Naive thymus-derived CD8-positive, alpha-beta T cell (primary cell): ENCODE results near the gene SPTBN4. TPM values are rescaled to one million over a fixed set of nuclear protein-coding genes. Genes with fewer than 3 reads are reported as not detected.
A peak's percentile ranks its signal among the peaks of the same experiment; 100 is the strongest.

Experiments
- ATAC-seq, 2 donors: fragments of 150-1000 bp; cut with Tn5 transposase in 1 of 2; sonication (Bioruptor Pico), chemical (Tn5 transposase) in 1 of 2; 1 replicate in 1 of 2; 2 replicates in 1 of 2; pipeline ENCODE4 v1.10.0; 2021; ENCODE audit warnings: mild to moderate bottlenecking in 2 of 2, moderate library complexity in 2 of 2
- POLR2A ChIA-PET: fragments of 350-600 bp; sonication (Branson Sonifier 250); formaldehyde crosslinking; loops from one replicate; lab custom pipeline; 2021; ENCODE audit warnings: antibody characterized with exemption; lab: Charles Lee
- DNase-seq, 10 donors: peaks; one replicate each; pipeline versions ENCODE4 v3.0.0 to v3.0.0-alpha.2; 2020 to 2022
- H3K27ac Mint-ChIP-seq, 10 donors: one replicate each; pipeline ENCODE4 v1.8.0; 2020 to 2022; ENCODE audit warnings: mild to moderate bottlenecking in 10 of 10, mixed read lengths in 10 of 10, moderate library complexity in 4 of 10, inconsistent platforms in 1 of 10
- H3K27me3 Mint-ChIP-seq, 5 donors: one replicate each; pipeline ENCODE4 v1.8.0; 2021 to 2022; ENCODE audit warnings: mixed read lengths in 5 of 5
- H3K36me3 Mint-ChIP-seq, 3 donors: one replicate each; pipeline ENCODE4 v1.8.0; 2020 to 2022; ENCODE audit warnings: mixed read lengths in 3 of 3, mild to moderate bottlenecking in 2 of 3, inconsistent platforms in 1 of 3
- H3K4me1 Mint-ChIP-seq, 4 donors: one replicate each; pipeline ENCODE4 v1.8.0; 2021 to 2022; ENCODE audit warnings: mixed read lengths in 4 of 4
- H3K4me3 Mint-ChIP-seq, 10 donors: one replicate each; pipeline ENCODE4 v1.8.0; 2020 to 2022; ENCODE audit warnings: mild to moderate bottlenecking in 10 of 10, mixed read lengths in 10 of 10, moderate library complexity in 6 of 10, inconsistent platforms in 1 of 10
- H3K9me3 Mint-ChIP-seq, 9 donors: one replicate each; pipeline ENCODE4 v1.8.0; 2020 to 2022; ENCODE audit warnings: mixed read lengths in 9 of 9, mild to moderate bottlenecking in 3 of 9, inconsistent platforms in 1 of 9, moderate library complexity in 1 of 9
- polyA plus RNA-seq, 3 donors: library from polyadenylated mRNA; unstranded; fragments of 300-500 nt; fragmentation: Illumina TruSeq; gene quantifications; one replicate each; pipeline ENCODE4 v1.2.3, GENCODE V29; 2021
- total RNA-seq, 8 experiments: library from RNA in 2 of 8; stranded (reverse) in 2 of 8; gene quantifications; one replicate each; pipeline ENCODE4 v1.2.3 and lab custom pipeline; 2021 to 2026

Gene SPTBN4
- total and polyA plus RNA-seq, 5 experiments from 2014 or later = 0.13 to 0.62 (median 0.47) TPM; not detected in 2

DNA sequence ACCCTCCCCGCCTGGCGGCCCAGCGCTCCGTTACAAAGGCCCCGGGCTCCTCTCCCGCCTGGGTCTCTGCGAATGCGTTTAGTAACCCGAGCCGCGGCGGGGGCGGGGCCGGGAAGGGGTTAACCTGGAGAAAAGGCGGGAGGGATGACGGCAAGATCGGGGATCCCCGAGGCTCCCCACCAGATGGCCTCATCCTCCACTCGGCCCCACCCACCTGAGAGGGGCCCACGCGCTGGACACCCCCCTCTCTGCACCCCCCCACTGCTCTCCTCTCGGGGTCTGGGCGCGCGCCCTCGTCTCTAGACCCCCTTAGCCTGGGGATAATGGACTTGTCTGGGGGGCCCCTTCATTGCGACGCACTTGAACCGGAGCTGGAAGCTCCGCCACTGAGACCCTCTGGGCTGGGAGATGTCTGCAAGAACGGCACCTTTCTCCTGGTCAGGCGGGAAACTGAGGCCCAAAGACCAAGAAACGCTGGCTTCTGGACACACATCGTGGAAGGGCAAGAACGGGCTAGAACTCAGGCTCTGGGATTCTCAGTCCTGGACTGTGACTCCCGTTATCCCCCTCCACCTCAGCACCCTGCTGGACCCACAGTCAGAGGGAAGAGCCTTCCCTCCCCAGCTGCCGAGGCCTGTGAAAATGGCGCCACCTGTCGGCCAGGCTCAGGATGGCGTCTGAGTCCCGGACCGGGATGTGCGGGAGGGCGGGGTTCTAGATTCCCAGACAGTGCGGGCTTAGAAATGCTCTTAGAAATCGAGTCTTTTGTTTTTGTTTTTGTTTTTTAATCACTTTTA is 131.5 kb downstream of the SPTBN4 start:
- Mint-ChIP-seq H3K27me3 (peaks cover 13 to 47% (median 31%) of the 10 kb centered on the region in 5 donors), H3K27ac (no peak overlapping the region), H3K36me3 (no peaks in the 10 kb centered on the region), H3K4me1 (peaks cover 23 to 62% (median 51%) of the 10 kb centered on the region in 4 donors), H3K4me3 (peak overlapping the region in 7 of 10 donors; percentile 22 to 57 (median 42)), H3K9me3 (no peaks in the 10 kb centered on the region)
- POLR2A ChIA-PET = interaction anchor here (0.8 kb wide), 1 partner anchor 11 kb away, joined by 3 read pairs; no protein-coding TSS in a partner anchor
- ATAC-seq (peak; percentile 50 to 59), DNase-seq (peak; percentile 66 to 86 (median 81))

DNA sequence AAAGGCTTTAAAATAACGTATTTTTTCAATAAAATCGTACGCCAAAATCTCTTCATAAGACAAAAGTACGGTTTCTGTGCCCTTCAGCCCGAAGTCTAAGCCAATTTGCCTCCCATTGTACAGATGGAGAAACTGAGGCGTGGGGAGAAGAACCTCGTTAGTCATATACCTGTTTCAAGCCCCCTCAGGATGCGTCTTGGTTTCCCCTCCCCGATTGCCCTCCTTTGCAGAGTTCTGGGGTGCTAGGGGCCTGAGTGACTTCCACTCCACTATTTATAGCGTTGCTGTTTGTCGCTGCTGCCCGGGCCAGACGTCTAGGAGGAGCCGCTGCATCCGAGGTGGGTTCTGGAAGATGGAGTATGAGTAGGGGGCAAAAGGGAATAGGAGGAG is 132.1 kb downstream of the SPTBN4 start:
- peaks cover 13 to 47% (median 31%) of the 10 kb centered on the region in 5 donors for H3K27me3 Mint-ChIP-seq
- peak overlapping the region in 8 of 10 donors; percentile 2 to 83 (median 54) for H3K4me3 Mint-ChIP-seq
- peaks cover 23 to 67% (median 56%) of the 10 kb centered on the region in 4 donors for H3K4me1 Mint-ChIP-seq
- DNase-seq = peak in 1 of 10 donors; percentile 54
- no peaks in the 10 kb centered on the region for H3K9me3 Mint-ChIP-seq
- POLR2A ChIA-PET = interaction anchor here (1.0 to 2.0 kb wide), 3 partner anchors 9 to 23 kb away, joined by 3 to 7 read pairs (median 4); no protein-coding TSS in a partner anchor
- peak overlapping the region in 1 of 10 donors; percentile 7 for H3K27ac Mint-ChIP-seq
- no peak for ATAC-seq
- no peaks in the 10 kb centered on the region for H3K36me3 Mint-ChIP-seq

DNA sequence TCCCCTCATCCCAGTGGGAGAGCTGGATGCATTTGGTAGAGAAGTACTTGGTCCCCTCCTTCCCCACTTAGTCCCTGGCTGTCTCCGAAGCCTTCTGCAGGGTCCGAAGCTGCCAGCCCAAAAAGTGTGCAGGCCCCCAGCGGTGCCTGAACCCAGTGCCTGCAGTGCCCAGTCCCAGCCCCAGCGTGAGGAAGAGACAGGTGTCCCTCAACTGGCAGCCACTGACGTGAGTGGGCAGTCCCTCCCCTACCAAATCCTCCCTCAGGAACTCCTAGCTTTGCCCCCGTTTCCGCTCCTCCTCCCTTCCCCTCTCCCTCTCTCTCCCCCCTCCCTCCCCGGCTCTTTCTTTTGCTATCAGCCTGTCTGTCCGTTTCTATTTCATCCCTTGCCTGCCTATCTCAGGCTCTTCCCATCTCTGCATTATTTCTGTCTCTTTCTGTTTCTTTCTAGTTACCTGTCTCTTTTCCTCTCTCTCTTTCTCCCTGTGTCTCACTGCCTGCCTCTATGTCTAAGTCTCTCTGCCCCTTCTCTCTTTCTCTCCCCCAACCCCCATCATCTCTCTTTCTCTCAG is 132.6 kb downstream of the SPTBN4 start:
- Mint-ChIP-seq H3K27ac (peak overlapping the region in 4 of 10 donors; percentile 10 to 45 (median 22)), H3K4me1 (peaks cover 23 to 67% (median 57%) of the 10 kb centered on the region in 4 donors), H3K36me3 (no peaks in the 10 kb centered on the region), H3K27me3 (peaks cover 13 to 47% (median 31%) of the 10 kb centered on the region in 5 donors), H3K9me3 (no peaks in the 10 kb centered on the region), H3K4me3 (peak overlapping the region; percentile 31 to 83 (median 62))
- POLR2A ChIA-PET = interaction anchor here (0.6 to 2.0 kb wide), 4 partner anchors 8 to 1606 kb away, joined by 3 to 7 read pairs (median 4); no protein-coding TSS in a partner anchor
- DNase-seq (peak in 1 of 10 donors; percentile 61), ATAC-seq (no peak)

DNA sequence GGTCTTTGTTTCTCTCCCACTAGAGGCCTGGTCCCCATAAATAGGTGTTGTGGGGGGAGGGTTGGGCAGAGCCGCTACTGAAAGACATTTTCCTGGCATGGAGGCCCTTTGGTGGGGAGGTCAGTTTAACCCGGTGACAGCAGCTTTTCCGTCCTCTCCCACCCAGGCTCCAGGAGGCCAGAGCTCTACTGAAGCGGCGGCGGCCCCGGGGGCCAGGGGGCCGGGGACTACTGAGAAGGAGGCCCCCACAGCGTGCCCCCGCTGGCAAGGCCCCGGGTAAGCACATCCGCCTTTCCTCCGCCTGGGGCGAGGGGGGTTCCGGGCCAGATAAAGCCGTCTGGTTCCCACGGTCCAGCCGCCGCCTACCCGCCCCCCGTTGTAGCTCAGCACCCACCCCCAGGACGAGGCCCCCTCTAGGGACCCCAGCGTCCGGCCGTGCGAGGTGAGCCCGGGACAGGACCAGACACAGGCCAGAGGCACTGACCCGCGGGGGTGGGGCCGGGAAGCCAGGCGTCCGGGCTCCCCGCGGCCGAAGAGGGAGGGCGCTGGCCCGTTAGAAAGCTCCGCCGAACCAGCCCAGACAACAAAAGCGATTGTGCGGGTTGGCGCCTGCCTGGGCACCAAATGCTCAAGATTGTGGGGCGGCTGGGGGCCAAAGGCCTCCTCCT is 133.2 kb downstream of the SPTBN4 start:
- Mint-ChIP-seq H3K4me1 (peaks cover 21 to 65% (median 59%) of the 10 kb centered on the region in 4 donors), H3K4me3 (peak overlapping the region; percentile 62 to 84 (median 76)), H3K36me3 (no peaks in the 10 kb centered on the region), H3K27ac (peak overlapping the region in 2 of 10 donors; percentile 10 to 45), H3K27me3 (peaks cover 13 to 47% (median 29%) of the 10 kb centered on the region in 5 donors), H3K9me3 (no peaks in the 10 kb centered on the region)
- DNase-seq (peak in 1 of 10 donors; percentile 58), ATAC-seq (no peak)
- POLR2A ChIA-PET = interaction anchor here (0.6 to 2.0 kb wide), 9 partner anchors 8 to 1606 kb away, joined by 3 to 7 read pairs (median 3); no protein-coding TSS in a partner anchor

DNA sequence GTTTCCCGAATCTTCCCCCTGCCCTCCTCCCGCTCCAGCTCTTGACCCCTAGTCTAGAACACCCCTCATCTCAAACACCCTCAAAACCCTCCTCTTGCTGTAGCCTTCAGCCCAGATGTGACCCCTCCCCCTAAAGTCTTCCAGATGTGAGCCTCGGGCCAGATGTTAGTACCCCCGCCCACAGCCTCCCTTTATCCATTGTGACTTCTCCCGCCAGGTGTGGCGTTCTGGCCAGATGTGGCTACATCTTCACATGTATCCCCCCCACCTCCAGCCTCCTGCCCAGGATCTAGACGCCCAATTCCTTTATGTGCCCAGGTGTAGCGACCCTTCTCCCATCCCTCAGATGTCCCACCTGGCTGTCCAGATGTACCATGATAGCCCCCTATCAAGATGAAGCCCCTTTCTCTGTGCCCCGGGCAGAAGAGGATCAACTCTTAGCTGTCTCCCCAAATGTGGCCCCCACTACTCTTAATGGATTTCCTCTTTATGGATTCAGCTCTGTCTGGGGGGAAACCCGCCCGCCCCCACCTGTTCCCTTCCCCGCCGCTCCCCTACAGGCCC is 133.9 kb downstream of the SPTBN4 start:
- DNase-seq (peak in 1 of 10 donors; percentile 36), ATAC-seq (no peak)
- Mint-ChIP-seq H3K27ac (peak overlapping the region in 2 of 10 donors; percentile 17 to 88), H3K4me3 (peak overlapping the region; percentile 45 to 84 (median 72)), H3K9me3 (no peaks in the 10 kb centered on the region), H3K36me3 (no peaks in the 10 kb centered on the region), H3K27me3 (peaks cover 13 to 47% (median 29%) of the 10 kb centered on the region in 5 donors), H3K4me1 (peaks cover 24 to 71% (median 63%) of the 10 kb centered on the region in 4 donors)
- POLR2A ChIA-PET = interaction anchor here (0.6 to 2.0 kb wide), 6 partner anchors 11 to 136 kb away, joined by 3 to 5 read pairs (median 4); no protein-coding TSS in a partner anchor

DNA sequence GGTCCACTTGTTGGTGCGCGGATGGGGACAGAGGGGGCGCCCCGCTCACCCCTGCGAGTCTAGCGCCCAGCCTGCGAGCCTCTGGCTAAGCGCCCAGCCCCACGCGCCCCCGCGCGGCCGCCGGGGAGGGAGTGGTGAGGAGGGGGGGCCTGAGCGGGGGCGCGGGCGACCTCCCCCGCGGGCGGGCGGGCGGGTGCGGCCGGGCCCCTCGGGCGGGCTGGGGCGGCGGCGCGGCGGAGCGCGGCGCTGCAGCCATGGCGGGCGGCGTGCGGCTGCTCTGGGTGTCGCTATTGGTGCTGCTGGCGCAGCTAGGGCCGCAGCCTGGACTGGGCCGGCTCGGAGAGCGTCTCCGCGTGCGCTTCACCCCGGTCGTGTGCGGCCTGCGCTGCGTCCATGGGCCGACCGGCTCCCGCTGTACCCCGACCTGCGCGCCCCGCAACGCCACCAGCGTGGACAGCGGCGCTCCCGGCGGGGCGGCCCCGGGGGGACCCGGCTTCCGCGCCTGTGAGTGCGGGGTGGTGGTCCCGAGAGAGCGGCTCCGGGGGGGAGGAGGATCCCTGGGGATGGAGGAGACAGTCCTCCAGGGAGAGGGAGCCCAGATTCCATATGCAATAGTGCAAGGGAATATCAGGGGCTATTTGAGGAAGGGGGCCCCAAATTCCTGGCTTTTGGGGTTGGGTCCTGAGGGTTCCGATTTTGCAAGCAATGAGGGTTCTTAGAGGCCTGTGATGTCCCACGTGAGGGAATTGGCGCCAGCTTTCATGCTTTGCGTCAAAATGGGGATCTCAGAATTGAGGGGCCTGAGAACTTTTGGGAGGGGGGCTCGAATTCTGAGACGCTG is 134.6 kb downstream of the SPTBN4 start, which contains the start of gene LTBP4:
Gene LTBP4, plus strand, starts transcription at position 236 of the 841 bp plus-strand sequence. Its CDS starts 19 bp downstream, at position 255.
- Mint-ChIP-seq H3K27me3 (peaks cover 13 to 47% (median 27%) of the 10 kb centered on the region in 5 donors), H3K36me3 (no peaks in the 10 kb centered on the region), H3K27ac (peak within 1 kb of the TSS in 3 of 10 donors; percentile 17 to 88 (median 46)), H3K4me1 (peaks cover 27 to 76% (median 67%) of the 10 kb centered on the region in 4 donors), H3K4me3 (peak within 1 kb of the TSS; percentile 62 to 84 (median 74)), H3K9me3 (no peaks in the 10 kb centered on the region)
- ATAC-seq = peak in 1 of 2 donors; percentile 7
- DNase-seq = peak in 1 of 10 donors; percentile 67
- POLR2A ChIA-PET = interaction anchor here (0.6 to 1.5 kb wide), 6 partner anchors 10 to 137 kb away, joined by 3 to 5 read pairs (median 4); no protein-coding TSS in a partner anchor

DNA sequence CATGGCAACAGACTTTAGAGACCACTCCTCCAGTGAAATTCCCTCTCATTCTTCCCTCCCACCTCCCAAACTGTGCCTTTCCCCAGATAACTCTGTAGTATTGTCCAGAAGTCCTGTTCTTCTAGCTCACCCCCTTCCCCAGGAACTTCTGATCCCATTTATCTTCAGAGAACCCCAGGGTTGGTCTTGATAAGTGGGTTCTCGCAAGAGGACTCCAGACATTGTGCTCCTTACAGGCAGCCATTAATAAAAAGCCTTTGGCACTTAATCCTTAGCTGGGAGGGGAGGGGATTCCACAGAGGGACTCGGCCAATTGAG is 136.2 kb downstream of the SPTBN4 start:
- POLR2A ChIA-PET = interaction anchor here (0.6 to 3.7 kb wide), 6 partner anchors 11 to 182 kb away, joined by 3 to 28 read pairs (median 4); partner anchors contain the start of gene BLVRB
- DNase-seq (peak in 2 of 10 donors; percentile 4 to 7), ATAC-seq (no peak)
- H3K27ac Mint-ChIP-seq = peak overlapping the region in 5 of 10 donors; percentile 19 to 95 (median 78)
- no peaks in the 10 kb centered on the region for H3K9me3 Mint-ChIP-seq
- H3K4me3 Mint-ChIP-seq = peak overlapping the region in 7 of 10 donors; percentile 26 to 90 (median 54)
- no peaks in the 10 kb centered on the region for H3K36me3 Mint-ChIP-seq
- H3K4me1 Mint-ChIP-seq = peaks cover 29 to 79% (median 74%) of the 10 kb centered on the region in 4 donors
- peaks cover 9 to 37% (median 21%) of the 10 kb centered on the region in 5 donors for H3K27me3 Mint-ChIP-seq

DNA sequence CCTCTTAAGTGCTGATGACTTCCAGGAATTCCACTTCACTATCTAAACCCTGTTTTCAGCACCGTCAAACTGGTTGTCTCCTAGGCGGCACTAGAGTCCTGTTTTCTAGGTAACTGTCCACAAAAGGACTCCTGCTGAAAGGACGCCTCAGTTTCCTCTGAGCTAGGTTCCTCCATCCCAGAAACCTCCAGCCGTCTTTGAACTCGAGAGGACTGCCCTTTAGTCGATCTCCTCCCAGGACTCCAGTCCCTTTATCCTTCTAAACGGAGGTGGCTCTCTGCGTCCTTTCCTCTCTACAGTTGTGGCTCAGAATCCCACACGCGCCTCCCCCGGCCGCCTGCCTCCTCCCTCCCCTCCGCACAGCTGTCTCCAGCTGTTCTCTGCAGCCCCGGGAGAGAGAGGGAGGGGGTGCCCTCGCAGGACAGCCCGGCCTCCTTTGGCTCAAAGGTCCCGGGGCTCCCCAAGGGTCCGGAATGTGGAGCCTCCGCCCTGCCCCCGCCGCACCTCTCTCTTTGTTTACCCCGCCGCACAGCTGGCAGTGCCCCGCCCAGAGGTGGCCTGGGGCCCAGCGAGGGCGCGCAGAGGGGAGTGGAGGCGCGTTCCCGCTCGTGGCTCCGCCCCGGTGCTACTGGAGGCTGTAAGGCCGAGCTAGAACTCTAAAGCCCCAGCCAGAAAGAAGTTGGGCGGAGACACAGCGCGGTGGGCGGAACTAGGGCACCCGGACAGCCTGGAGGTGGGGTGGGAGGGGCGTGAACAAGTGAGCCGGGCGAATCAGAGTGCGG is 136.8 kb downstream of the SPTBN4 start:
- Mint-ChIP-seq H3K9me3 (no peaks in the 10 kb centered on the region), H3K27me3 (peaks cover 9 to 35% (median 17%) of the 10 kb centered on the region in 5 donors), H3K4me3 (peak overlapping the region; percentile 78 to 94 (median 90)), H3K4me1 (peaks cover 30 to 85% (median 73%) of the 10 kb centered on the region in 4 donors), H3K27ac (peak overlapping the region in 9 of 10 donors; percentile 72 to 95 (median 87)), H3K36me3 (no peaks in the 10 kb centered on the region)
- ATAC-seq (peak; percentile 71 to 73), DNase-seq (peak; percentile 84 to 96 (median 93))
- POLR2A ChIA-PET = interaction anchor here (0.6 to 3.7 kb wide), 7 partner anchors 11 to 183 kb away, joined by 3 to 28 read pairs (median 4); partner anchors contain the start of gene BLVRB

DNA sequence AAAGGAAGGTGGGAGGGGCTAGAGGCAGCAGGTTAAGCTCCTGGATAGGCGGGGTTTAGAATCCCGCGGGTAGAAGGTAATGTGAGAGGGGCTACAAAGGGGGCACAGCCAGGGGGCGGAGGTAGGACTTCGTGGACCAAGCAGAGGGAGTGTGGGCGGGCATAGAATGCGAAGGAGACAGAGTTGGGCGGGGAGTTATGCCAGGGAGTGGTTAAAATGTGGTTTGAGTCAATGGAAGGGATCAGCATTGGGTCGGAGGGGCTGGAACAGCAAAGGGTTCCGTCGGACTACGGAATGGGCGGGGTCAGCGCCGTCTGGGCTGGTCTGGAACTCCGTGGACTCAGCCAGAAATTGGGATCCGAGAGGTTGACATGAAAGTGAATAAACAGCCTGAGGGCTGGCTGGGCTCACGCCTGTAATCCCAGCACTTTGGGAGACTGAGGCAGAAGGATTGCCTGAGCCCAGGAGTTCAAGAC is 137.4 kb downstream of the SPTBN4 start:
- no peaks in the 10 kb centered on the region for H3K36me3 Mint-ChIP-seq
- peak overlapping the region; percentile 78 to 94 (median 90) for H3K4me3 Mint-ChIP-seq
- peaks cover 9 to 29% (median 16%) of the 10 kb centered on the region in 5 donors for H3K27me3 Mint-ChIP-seq
- H3K9me3 Mint-ChIP-seq = no peaks in the 10 kb centered on the region
- H3K4me1 Mint-ChIP-seq = peaks cover 34 to 86% (median 72%) of the 10 kb centered on the region in 4 donors
- POLR2A ChIA-PET = interaction anchor here (0.5 to 3.7 kb wide), 4 partner anchors 10 to 659 kb away, joined by 3 to 28 read pairs (median 5); no protein-coding TSS in a partner anchor
- peak overlapping the region in 9 of 10 donors; percentile 72 to 95 (median 87) for H3K27ac Mint-ChIP-seq
- no peak for DNase-seq
- ATAC-seq = no peak
